H1 (cell line): ENCODE data around the gene TRAPPC11. TPM values are rescaled to one million over a fixed set of nuclear protein-coding genes. Genes with fewer than 3 reads are reported as not detected.

Source experiments
- CTCF ChIA-PET: fragments of 300-600 bp; sonication (Branson Sonifier 250); formaldehyde crosslinking; loops from one replicate; lab custom pipeline; 2021; ENCODE audit not compliant: partially characterized antibody; lab: Charles Lee
- POLR2A ChIA-PET: fragments of 300-600 bp; sonication (Branson Sonifier 250); formaldehyde crosslinking; loops from one replicate; lab custom pipeline; 2021; ENCODE audit warnings: inconsistent platforms; ENCODE audit not compliant: partially characterized antibody; lab: Charles Lee
- DNase-seq, 2 experiments: peaks; one replicate each; pipeline versions ENCODE4 v3.0.0 to v3.0.0-alpha.2; 2010 to 2022; ENCODE audit warnings: low spot score in 2 of 2, low read depth in 1 of 2, mixed read lengths in 1 of 2
- FAIRE-seq: peaks from 2 replicates; lab custom pipeline; 2011; peaks lifted over from hg19 to GRCh38; lab: Jason Lieb, UNC
- H2AFZ ChIP-seq: 2 replicates; pipeline ENCODE4 v1.8.1; 2012; ENCODE audit warnings: low read length, inconsistent platforms
- H2AK5ac ChIP-seq: 2 replicates; pipeline ENCODE4 v1.6.1; 2013; ENCODE audit warnings: low read depth, low read length
- H2BK120ac ChIP-seq: replicated peaks from 2 replicates; pipeline ENCODE3; 2013; ENCODE audit warnings: low read depth, low read length, inconsistent platforms
- H2BK12ac ChIP-seq: 2 replicates; pipeline ENCODE4 v1.6.1; 2013; ENCODE audit warnings: low read depth, low read length
- H2BK15ac ChIP-seq: 2 replicates; pipeline ENCODE4 v1.6.1; 2013; ENCODE audit warnings: low read length
- H2BK20ac ChIP-seq: 2 replicates; pipeline ENCODE4 v1.6.1; 2013; ENCODE audit warnings: low read length
- H2BK5ac ChIP-seq: 2 replicates; pipeline ENCODE4 v1.6.1; 2013; ENCODE audit warnings: low read depth, low read length
- H3K14ac ChIP-seq: 2 replicates; pipeline ENCODE4 v1.6.1; 2013; ENCODE audit warnings: inconsistent platforms; ENCODE audit not compliant: insufficient read length
- H3K18ac ChIP-seq: 2 replicates; pipeline ENCODE4 v1.6.1; 2013; ENCODE audit warnings: low read length; ENCODE audit errors: extremely low read depth
- H3K23ac ChIP-seq: 2 replicates; pipeline ENCODE4 v1.6.1; 2013; ENCODE audit warnings: inconsistent platforms; ENCODE audit not compliant: insufficient read length
- H3K23me2 ChIP-seq: 2 replicates; pipeline ENCODE4 v1.6.1; 2013; ENCODE audit warnings: low read depth, low read length
- H3K27ac ChIP-seq: 2 replicates; pipeline ENCODE4 v1.6.1; 2011; ENCODE audit warnings: low read depth, low read length, inconsistent platforms
- H3K27me3 ChIP-seq, 4 experiments: replicated peaks in 1 of 4; 1 replicate in 1 of 4; 2 replicates in 3 of 4; pipeline versions ENCODE4 v1.6.1 to v1.8.1; 2011 to 2013; ENCODE audit warnings: low read length in 3 of 4, mild to moderate bottlenecking in 3 of 4, inconsistent platforms in 2 of 4, mixed read lengths in 2 of 4, moderate library complexity in 1 of 4; ENCODE audit not compliant: control insufficient read depth in 3 of 4, insufficient read depth in 3 of 4; ENCODE audit errors: extremely low read depth in 1 of 4
- H3K36me3 ChIP-seq, 4 experiments: 2 replicates each; pipeline versions ENCODE4 v1.6.1 to v1.8.1; 2011 to 2013; ENCODE audit warnings: mild to moderate bottlenecking in 4 of 4, low read length in 3 of 4, moderate library complexity in 2 of 4, control low read depth in 1 of 4, inconsistent platforms in 1 of 4; ENCODE audit not compliant: insufficient read depth in 4 of 4, control insufficient read depth in 2 of 4
- H3K4ac ChIP-seq: replicated peaks from 2 replicates; pipeline ENCODE3; 2013; ENCODE audit warnings: low read length, low read depth, mixed read lengths, inconsistent platforms; ENCODE audit not compliant: insufficient read length
- H3K4me1 ChIP-seq, 4 experiments: replicated peaks in 1 of 4; 1 replicate in 1 of 4; 2 replicates in 3 of 4; pipeline versions ENCODE4 v1.6.1 to v1.8.1; 2011 to 2013; ENCODE audit warnings: low read length in 3 of 4, inconsistent platforms in 2 of 4, mixed read lengths in 1 of 4; ENCODE audit not compliant: insufficient read depth in 4 of 4, control insufficient read depth in 3 of 4
- H3K4me2 ChIP-seq, 2 experiments: 2 replicates each; pipeline versions ENCODE4 v1.6.1 to v1.8.1; 2011 to 2013; ENCODE audit warnings: low read depth in 2 of 2, low read length in 2 of 2, control low read depth in 1 of 2, inconsistent platforms in 1 of 2, mild to moderate bottlenecking in 1 of 2; ENCODE audit not compliant: insufficient read depth in 1 of 2
- H3K4me3 ChIP-seq, 4 experiments: fragments of 200-600, 300-600 bp in 1 of 4; sonication (generic), shearing (Covaris generic), sonication (Bioruptor Twin) in 1 of 4; 2 replicates each; pipeline versions ENCODE4 v1.5.1 to v1.8.1; 2011 to 2016; ENCODE audit warnings: low read length in 4 of 4, low read depth in 3 of 4, control low read depth in 2 of 4, inconsistent platforms in 2 of 4, mild to moderate bottlenecking in 2 of 4, mixed read lengths in 1 of 4, moderate library complexity in 1 of 4; ENCODE audit not compliant: insufficient read depth in 2 of 4; ENCODE audit errors: extremely low read depth in 1 of 4
- H3K56ac ChIP-seq: replicated peaks from 2 replicates; pipeline ENCODE3; 2013; ENCODE audit warnings: low read depth, mild to moderate bottlenecking, mixed read lengths, low read length, inconsistent platforms; ENCODE audit not compliant: insufficient read length
- H3K79me1 ChIP-seq: 2 replicates; pipeline ENCODE4 v1.6.1; 2013; ENCODE audit warnings: low read depth, low read length, control low read depth
- H3K79me2 ChIP-seq, 2 experiments: 2 replicates each; pipeline versions ENCODE4 v1.6.1 to v1.8.1; 2012 to 2013; ENCODE audit warnings: low read length in 2 of 2, mild to moderate bottlenecking in 2 of 2, inconsistent platforms in 1 of 2; ENCODE audit not compliant: insufficient read depth in 2 of 2, control insufficient read depth in 1 of 2
- H3K9ac ChIP-seq, 4 experiments: replicated peaks in 1 of 4; 1 replicate in 1 of 4; 2 replicates in 3 of 4; pipeline versions ENCODE4 v1.6.1 to v1.8.1; 2011 to 2013; ENCODE audit warnings: low read depth in 3 of 4, low read length in 3 of 4, control low read depth in 2 of 4, mild to moderate bottlenecking in 2 of 4, moderate library complexity in 2 of 4, inconsistent platforms in 1 of 4; ENCODE audit errors: extremely low read depth in 1 of 4
- H3K9me3 ChIP-seq, 2 experiments: 2 replicates each; pipeline versions ENCODE4 v1.6.1 to v1.8.1; 2012 to 2013; ENCODE audit warnings: mild to moderate bottlenecking in 2 of 2, moderate library complexity in 2 of 2, control low read depth in 1 of 2, inconsistent platforms in 1 of 2, low read depth in 1 of 2, low read length in 1 of 2, mixed read lengths in 1 of 2; ENCODE audit not compliant: insufficient read depth in 2 of 2
- H4K20me1 ChIP-seq, 2 experiments: replicated peaks in 1 of 2; 2 replicates each; pipeline versions ENCODE3 to v1.8.1; 2011 to 2013; ENCODE audit warnings: inconsistent platforms in 2 of 2, low read length in 2 of 2, mild to moderate bottlenecking in 1 of 2; ENCODE audit not compliant: insufficient read depth in 2 of 2, control insufficient read depth in 1 of 2
- H4K5ac ChIP-seq: 2 replicates; pipeline ENCODE4 v1.6.1; 2013; ENCODE audit warnings: low read length, low read depth, mixed read lengths, inconsistent platforms; ENCODE audit not compliant: insufficient read length
- H4K8ac ChIP-seq: 2 replicates; pipeline ENCODE4 v1.8.0; 2013; ENCODE audit warnings: mild to moderate bottlenecking, moderate library complexity, low read length, inconsistent platforms; ENCODE audit not compliant: insufficient read depth; ENCODE audit errors: extremely low read depth
- H4K91ac ChIP-seq: replicated peaks from 2 replicates; pipeline ENCODE3; 2013; ENCODE audit warnings: low read length, mixed read lengths, inconsistent platforms; ENCODE audit not compliant: insufficient read length
- ASH2L ChIP-seq: fragments of 200-600, 300-600 bp; sonication (generic); IDR thresholded peaks from one replicate; pipeline ENCODE4 v1.7.1; 2017; ENCODE audit warnings: low read length
- CREB1 ChIP-seq: IDR thresholded peaks from 2 replicates; pipeline ENCODE4 v1.6.1; 2012; ENCODE audit warnings: inconsistent platforms
- FOSL1 ChIP-seq: IDR thresholded peaks from 2 replicates; pipeline ENCODE4 v1.6.1; 2011; ENCODE audit warnings: mild to moderate bottlenecking, low read depth, low read length, moderate library complexity; ENCODE audit not compliant: insufficient read depth
- MAFK ChIP-seq: IDR thresholded peaks from 2 replicates; pipeline ENCODE4 v1.6.1; 2012; ENCODE audit warnings: low read depth, mild to moderate bottlenecking, improper control_type of control experiment, low read length
- RXRA ChIP-seq: IDR thresholded peaks from 2 replicates; pipeline ENCODE4 v1.6.1; 2011; ENCODE audit warnings: low read depth, mild to moderate bottlenecking, low read length, moderate library complexity; ENCODE audit not compliant: insufficient read depth
- SIN3A ChIP-seq, 2 experiments: IDR thresholded peaks in 1 of 2; conservative IDR thresholded peaks in 1 of 2; 2 replicates each; pipeline ENCODE4 v1.6.1; 2011 to 2012; ENCODE audit warnings: low read length in 2 of 2, improper control_type of control experiment in 1 of 2, low read depth in 1 of 2, mild to moderate bottlenecking in 1 of 2
- SIRT6 ChIP-seq: IDR thresholded peaks from one replicate; pipeline ENCODE4 v1.7.1; 2012; ENCODE audit warnings: low read length, inconsistent platforms
- SP1 ChIP-seq: IDR thresholded peaks from 2 replicates; pipeline ENCODE4 v1.6.1; 2011; ENCODE audit warnings: low read depth, low read length
- SP4 ChIP-seq: IDR thresholded peaks from 2 replicates; pipeline ENCODE4 v1.6.1; 2012; ENCODE audit warnings: low read length, inconsistent platforms
- TAF7 ChIP-seq: optimal IDR thresholded peaks from 2 replicates; pipeline ENCODE3; 2011; ENCODE audit warnings: low read depth, mild to moderate bottlenecking, inconsistent platforms, low read length, moderate library complexity, borderline replicate concordance
- WGBS, 2 experiments: shearing (Covaris generic) in 1 of 2; methylation state at CpG; one replicate each; pipeline versions ENCODE4 v1.1.6 to v1.1.7; 2013 to 2015; ENCODE audit warnings: low lambda C conversion rate in 2 of 2, mixed read lengths in 2 of 2, inconsistent platforms in 1 of 2, low coverage in 1 of 2, missing lambda C conversion rate in 1 of 2; ENCODE audit not compliant: insufficient replicate concordance in 2 of 2, insufficient coverage in 1 of 2, insufficient read length in 1 of 2; ENCODE audit errors: extremely low coverage in 1 of 2, missing lambda C conversion rate in 1 of 2; 5-methylcytosine and 5-hydroxymethylcytosine counted together
- polyA plus RNA-seq, 7 experiments: library from polyadenylated mRNA; depleted of rRNA in 3 of 7; stranded (reverse) in 5 of 7; unstranded in 2 of 7; fragments of >200 nt in 5 of 7; fragments of 200-250 nt in 2 of 7; gene quantifications; 1 replicate in 5 of 7; 2 replicates in 1 of 7; 4 replicates in 1 of 7; pipeline versions ENCODE4 v1.2.1 to v1.2.3, GENCODE V29; 2011 to 2013; ENCODE audit warnings: missing spikeins in 2 of 7, mixed read lengths in 2 of 7
- total RNA-seq: library from RNA; stranded (reverse); fragmentation: NEBNext Ultra II Directional; extraction: Animal tissue kit (Norgen Biotek cat#: 25700); gene quantifications from 2 replicates; pipeline ENCODE4 v1.2.1, GENCODE V29; 2021
- TF ChIP-seq, protein P1 (sequence below), 3 experiments: IDR thresholded peaks; 1 replicate in 2 of 3; 2 replicates in 1 of 3; pipeline versions ENCODE4 v1.5.1 to v1.6.1; 2011; ENCODE audit warnings: low read length in 3 of 3, mild to moderate bottlenecking in 3 of 3, inconsistent platforms in 2 of 3, low read depth in 1 of 3, moderate library complexity in 1 of 3; ENCODE audit not compliant: insufficient read depth in 1 of 3; ENCODE audit errors: control extremely low read depth in 1 of 3
- TF ChIP-seq, protein P2 (sequence below): IDR thresholded peaks from 2 replicates; pipeline ENCODE4 v1.6.1; 2012; ENCODE audit warnings: inconsistent platforms

The TRAPPC11 gene
- total and polyA plus RNA-seq, 2 of the 8 experiments (the other 6 are each of a cell fraction or from before 2014, with no cell fraction given): 19.2 to 25.9 TPM

- Histone ChIP-seq H3K56ac (no peak overlapping the region), H3K9me3 (no peaks in the 10 kb centered on the region), H3K27me3 (no peaks in the 10 kb centered on the region), H3K23ac (no peak overlapping the region), H3K4ac (no peak overlapping the region), H2BK12ac (no peak overlapping the region), H3K18ac (no peak overlapping the region), H2BK120ac (no peak overlapping the region), H3K23me2 (no peaks in the 10 kb centered on the region), H2AFZ (no peak overlapping the region; the same call in 1 of the 2 replicates), H3K4me1 (peaks cover 2 to 9% (median 5%) of the 10 kb centered on the region in 4 experiments; a peak in 6 of 7 replicates), H3K4me3 (no peak overlapping the region), H2BK20ac (no peak overlapping the region), H4K8ac (no peak overlapping the region), H3K27ac (no peak overlapping the region), H3K79me1 (no peaks in the 10 kb centered on the region), H4K20me1 (no peaks in the 10 kb centered on the region), H3K14ac (no peak overlapping the region), H2AK5ac (no peak overlapping the region), H4K91ac (no peak overlapping the region), H3K4me2 (0 out of 4 replicates have a peak overlapping the region, but pooled peaks of 1 of the 2 experiments have one; percentile 10), H4K5ac (no peak overlapping the region), H3K79me2 (no peaks in the 10 kb centered on the region), H3K9ac (no peak overlapping the region), H3K36me3 (peaks cover 0 to 2% (median 0%) of the 10 kb centered on the region in 4 experiments; a peak in 1 of 8 replicates), H2BK5ac (no peak overlapping the region), H2BK15ac (no peak overlapping the region)
- ChIA-PET CTCF (interaction anchor here (0.5 to 1.7 kb wide), 4 partner anchors 11 to 195 kb away, joined by 3 to 5 read pairs (median 4); no protein-coding TSS in a partner anchor), POLR2A (no interaction called here)
- no peak for DNase-seq
- WGBS, 2 experiments: 81% methylated on average over 8 of the region's 8 CpGs; no CpG with 5 or more reads in 1 of the 2 experiments
- peak; percentile 24 for FAIRE-seq
- TF ChIP-seq RXRA (no peak), ASH2L (no peak), CREB1 (no peak), SP1 (no peak), FOSL1 (no peak), SIN3A (conservative IDR thresholded peaks at IDR 0.05 in 1 of 2, IDR thresholded peaks at IDR 0.05 in 1 of 2; ENCODE audit: low read depth in 1 of 2, low read length in 2 of 2) (no peak), TAF7 (no peak), MAFK (no peak), SIRT6 (no peak), SP4 (no peak)
- TF ChIP-seq, protein P1, sequence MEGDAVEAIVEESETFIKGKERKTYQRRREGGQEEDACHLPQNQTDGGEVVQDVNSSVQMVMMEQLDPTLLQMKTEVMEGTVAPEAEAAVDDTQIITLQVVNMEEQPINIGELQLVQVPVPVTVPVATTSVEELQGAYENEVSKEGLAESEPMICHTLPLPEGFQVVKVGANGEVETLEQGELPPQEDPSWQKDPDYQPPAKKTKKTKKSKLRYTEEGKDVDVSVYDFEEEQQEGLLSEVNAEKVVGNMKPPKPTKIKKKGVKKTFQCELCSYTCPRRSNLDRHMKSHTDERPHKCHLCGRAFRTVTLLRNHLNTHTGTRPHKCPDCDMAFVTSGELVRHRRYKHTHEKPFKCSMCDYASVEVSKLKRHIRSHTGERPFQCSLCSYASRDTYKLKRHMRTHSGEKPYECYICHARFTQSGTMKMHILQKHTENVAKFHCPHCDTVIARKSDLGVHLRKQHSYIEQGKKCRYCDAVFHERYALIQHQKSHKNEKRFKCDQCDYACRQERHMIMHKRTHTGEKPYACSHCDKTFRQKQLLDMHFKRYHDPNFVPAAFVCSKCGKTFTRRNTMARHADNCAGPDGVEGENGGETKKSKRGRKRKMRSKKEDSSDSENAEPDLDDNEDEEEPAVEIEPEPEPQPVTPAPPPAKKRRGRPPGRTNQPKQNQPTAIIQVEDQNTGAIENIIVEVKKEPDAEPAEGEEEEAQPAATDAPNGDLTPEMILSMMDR (IDR thresholded peaks at IDR 0.05; ENCODE audit: control extremely low read depth in 1 of 3, insufficient read depth in 1 of 3, low read depth in 1 of 3, low read length in 3 of 3): no peak
- TF ChIP-seq, protein P2, sequence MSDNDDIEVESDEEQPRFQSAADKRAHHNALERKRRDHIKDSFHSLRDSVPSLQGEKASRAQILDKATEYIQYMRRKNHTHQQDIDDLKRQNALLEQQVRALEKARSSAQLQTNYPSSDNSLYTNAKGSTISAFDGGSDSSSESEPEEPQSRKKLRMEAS: no peak
Measured at GRCh38 chr4:183636503-183636902, 22.6 kb upstream of the TRAPPC11 start.
